Epithelial cell of prostate (primary cell): Measurements from ENCODE around the gene ZNF473.
A peak's percentile ranks its signal among the peaks of the same experiment; 100 is the strongest.

Experiments used
- DNase-seq: peaks from one replicate; pipeline ENCODE4 v3.0.0-alpha.2; 2011; ENCODE audit warnings: low read depth, low spot score
- H3K27ac ChIP-seq: fragments of 450-650 bp; 2 replicates; pipeline ENCODE4 v1.5.1; 2017; ENCODE audit warnings: mild to moderate bottlenecking

The ZNF473 gene

DNA sequence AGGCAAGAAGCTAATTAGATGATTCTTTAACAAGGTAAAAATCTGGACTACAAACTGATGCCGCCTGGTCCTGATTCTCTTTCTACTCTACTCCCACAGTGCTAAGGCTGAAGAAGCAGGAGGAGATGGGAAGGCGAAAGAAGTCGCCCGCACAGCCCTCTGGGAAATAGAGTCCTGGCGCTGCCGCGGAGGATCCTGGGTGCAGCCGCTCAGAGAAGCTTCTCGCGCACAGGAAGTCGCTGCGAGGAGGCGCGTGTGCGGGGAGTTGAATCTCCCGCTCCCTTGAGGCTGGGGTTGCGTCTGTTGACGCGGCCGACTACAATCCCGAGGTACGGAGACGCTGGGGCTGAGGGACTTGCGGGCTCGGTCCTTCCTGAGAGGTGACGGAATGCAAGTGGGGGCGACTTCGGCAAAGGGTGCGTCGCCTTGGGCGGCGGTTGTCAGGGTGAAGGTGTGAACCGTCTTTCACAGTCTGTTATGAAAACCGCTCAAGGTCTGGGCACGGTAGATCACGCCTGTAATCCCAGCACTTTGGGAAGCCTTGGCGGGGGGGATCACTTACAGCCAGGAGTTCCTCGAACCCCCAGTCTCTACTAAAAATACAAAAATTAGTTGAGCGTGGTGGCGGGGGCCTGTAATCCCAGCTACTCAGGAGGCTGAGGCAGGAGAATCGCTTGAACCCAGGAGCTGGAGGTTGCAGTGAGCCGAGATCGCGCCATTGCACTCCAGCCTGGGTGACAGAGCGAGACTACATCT, at the start of gene ZNF473:
Gene ZNF473 (plus strand): TSS at position 212 of the 756 bp plus-strand sequence. CDS start 5,078 bp downstream, outside the sequence.
- peak; percentile 81 for DNase-seq
- H3K27ac ChIP-seq = peak within 1 kb of the TSS; percentile 83

DNA sequence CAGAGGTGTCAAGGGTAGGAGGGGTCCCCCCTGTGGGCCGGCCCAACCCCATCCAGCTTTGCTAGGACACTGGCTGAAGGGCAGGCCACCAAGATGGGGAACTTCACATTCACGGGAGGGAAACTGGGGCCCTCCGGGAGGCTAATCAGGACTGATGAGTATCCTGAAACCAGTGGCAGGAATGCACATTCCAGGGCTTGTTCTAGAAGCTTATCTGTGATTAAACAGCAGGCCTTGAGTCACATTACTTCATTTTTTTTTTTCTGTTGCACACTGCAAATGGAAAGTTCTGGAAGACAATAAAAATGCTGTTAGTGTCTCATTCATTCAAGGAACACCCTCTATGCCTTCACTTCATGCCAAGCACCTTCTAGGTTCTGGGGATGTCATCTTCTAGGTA, 49.3 kb upstream of the ZNF473 start:
- H3K27ac ChIP-seq = no peak overlapping the region
- no peak for DNase-seq

DNA sequence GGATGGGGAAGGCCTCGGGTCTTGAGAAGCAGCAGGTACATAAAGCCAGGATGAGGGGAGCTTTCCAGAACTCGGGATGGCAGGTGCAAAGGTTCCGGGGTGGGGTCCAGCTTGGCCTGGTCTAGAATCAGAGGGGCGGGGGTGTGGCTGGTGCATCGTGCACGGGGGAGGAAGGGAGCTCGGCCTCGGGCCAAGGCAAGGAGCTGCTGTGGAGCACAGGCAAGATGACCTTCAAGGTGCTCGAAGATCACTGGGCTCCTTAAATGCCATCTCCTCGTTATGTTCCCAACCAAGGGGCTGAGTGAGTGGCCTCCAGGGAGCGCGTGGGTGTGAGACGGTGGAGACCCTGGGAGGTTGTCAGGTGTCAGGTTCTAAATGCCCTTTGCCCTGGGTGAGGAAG, 48.7 kb upstream of the ZNF473 start:
- DNase-seq = no peak
- no peak overlapping the region for H3K27ac ChIP-seq

DNA sequence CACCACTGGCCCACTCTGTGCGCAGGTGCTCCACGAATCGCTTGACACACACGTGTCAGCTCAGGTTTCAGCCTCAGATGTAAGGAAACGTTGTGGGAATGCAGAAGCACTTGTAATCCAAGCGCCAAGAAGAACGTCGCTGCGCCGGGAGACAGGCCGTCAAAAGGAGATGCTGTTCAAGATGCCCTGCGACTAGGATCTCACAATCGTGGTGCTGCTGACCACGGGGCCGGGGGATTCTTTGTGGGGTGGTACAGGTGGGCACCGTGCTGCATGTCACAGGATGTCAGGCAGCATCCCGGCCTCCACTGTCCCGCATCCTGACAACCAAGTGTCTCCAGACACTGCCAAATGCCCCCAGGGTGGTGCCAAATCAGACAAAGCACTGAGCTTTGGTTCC, 47.9 kb upstream of the ZNF473 start:
- no peak overlapping the region for H3K27ac ChIP-seq
- DNase-seq = no peak

DNA sequence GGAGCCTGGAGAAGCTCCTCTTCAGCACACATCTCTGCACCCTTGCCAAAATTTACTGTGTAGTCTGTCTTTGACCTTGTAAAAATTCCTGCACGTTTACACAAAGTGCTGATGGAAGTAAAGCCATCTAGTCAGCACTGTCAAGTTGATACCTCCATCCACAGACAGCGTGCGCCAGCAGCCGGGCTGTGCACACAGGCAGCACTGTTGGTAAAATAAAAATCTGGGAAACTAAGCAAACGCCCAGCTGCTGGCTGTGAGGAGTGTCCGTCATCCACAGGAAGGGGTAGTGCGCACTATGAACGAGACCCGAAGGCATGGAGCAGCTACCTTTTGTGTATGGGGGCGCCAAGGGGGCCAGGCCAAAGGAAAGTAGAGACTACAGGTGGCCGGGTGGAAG, 47.5 kb upstream of the ZNF473 start:
- H3K27ac ChIP-seq = no peak overlapping the region
- DNase-seq = no peak

DNA sequence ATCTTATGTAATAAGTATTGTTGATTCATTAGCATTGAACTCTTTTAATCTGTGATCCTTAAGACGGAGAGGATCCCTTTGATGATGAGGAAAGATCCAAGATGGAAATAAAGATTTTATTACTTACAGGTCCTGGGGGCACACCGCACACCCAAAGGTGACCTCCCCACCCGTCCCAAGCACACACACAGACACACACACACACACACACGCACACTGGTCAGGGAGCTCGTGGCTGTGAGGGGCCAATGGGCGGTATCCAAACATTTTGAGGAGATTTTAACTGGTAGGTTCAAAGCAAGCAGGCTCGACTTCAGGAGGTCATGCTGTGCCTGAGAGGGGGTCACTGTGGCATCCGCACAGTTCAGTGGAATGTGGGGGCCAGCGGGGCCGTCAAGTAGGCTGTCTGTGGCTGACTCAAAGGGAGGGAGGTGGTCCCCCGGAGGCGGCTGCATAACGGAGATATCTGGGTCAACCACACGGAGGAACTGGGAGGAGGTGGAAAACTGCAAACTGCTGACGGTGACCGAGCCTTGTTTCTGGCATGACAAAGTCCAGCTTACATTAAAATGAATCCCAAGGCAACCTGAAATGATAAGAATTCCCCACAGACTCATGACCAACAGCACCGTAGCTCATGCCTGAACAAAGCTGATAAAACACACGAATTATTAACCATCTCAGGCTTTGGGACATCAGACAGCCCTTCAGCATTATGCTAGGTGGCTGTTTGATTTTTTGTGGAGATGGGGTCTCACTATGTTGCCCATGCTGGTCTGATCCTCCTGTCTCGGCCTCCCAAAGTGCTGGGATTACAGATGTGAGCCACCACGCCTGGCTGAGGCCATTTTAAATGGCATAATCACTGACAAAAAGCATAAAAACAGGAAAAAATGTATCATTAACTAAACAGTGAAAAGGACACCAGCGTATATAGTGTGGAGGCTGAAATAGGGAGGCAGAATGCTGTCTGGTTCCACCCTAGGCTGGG, 43.9 kb upstream of the ZNF473 start:
- DNase-seq = no peak

DNA sequence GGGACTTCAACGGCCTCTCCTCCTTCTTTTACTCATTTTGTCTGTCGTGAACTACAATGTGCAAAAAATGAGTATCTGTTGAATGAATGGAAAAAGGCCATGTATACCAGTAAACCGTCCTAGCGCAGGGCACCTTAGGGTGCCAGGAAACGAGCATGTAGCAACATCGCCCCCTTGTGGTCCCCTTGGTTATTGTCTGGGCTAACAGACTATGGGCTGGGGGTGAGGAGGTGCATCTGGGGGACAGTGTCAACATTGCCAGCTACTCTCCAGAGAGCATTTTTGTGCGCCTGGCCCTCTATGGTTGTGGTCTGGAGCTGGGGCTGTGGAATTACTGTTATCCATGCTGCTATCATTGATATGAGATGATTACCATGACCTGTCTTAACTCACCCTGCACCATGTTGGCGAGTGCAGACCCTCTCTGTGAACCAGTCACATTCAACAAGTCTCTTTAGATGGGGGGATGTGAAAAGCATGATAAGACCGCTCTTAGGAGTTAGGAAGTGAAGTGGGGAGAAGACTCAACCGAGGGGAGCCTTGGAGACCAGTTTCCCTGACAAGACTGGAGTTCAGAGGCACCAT, 42.1 kb upstream of the ZNF473 start:
- no peak for DNase-seq
- H3K27ac ChIP-seq = no peak overlapping the region

More for the DNA sequence above, 43.9 kb upstream of the ZNF473 start:
- no peak overlapping the region for H3K27ac ChIP-seq

DNA sequence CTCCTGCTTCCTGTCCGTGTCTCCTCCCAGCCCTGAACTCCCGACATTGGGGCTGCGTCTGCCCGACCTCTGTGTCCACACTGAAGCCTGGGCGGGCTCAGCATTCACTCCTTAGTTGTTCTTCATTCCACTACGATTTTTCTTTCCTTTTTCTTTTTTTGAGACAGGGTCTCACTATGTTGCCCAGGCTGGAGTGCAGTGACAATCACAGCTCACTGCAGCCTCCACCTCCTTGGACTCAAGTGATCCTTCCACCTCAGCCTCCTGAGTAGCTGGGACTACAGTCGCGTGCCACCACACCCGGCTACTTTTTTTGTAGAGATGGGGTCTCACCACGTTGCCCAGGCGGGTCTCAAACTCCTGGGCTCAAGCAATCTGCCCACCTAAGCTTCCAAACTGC, 41.3 kb upstream of the ZNF473 start:
- DNase-seq = no peak
- H3K27ac ChIP-seq = no peak overlapping the region

DNA sequence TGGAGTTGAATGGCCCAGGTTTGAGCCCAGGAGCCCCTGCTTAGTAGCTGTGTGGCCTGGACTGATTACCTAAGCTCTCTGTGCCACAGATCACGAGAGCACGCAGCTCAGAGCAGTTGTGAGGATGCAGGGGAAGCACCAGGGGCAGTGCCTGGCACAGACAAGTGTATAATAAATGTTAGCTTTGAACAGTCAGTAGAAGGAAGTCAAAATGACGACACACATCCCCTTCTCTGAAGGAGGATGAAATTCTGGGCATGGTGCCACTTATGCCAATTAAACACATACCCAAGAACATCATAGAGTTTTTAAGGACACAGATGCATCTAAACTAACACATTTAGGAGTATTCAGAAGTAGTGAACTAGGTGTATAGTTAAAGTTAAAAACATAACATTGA, 39.9 kb upstream of the ZNF473 start:
- no peak overlapping the region for H3K27ac ChIP-seq
- no peak for DNase-seq

DNA sequence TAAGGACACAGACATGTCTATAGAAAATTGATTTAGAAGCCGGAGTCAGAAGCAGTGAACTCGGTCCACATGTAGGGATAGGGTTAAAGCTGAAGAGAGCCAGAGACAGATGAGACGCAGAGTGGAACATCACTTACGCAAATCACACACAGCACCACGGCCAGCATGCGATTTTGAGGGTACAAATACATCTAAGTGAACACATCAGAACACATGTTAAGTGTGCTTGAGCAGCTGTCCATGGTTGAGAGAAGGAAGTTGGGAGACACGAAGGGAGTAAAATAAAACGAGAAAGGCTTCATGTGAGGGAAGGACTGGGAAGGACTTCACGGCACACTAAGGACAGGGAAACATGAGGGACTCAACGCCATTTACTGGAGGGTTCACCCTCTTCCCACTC, 39.5 kb upstream of the ZNF473 start:
- DNase-seq = no peak
- no peak overlapping the region for H3K27ac ChIP-seq

DNA sequence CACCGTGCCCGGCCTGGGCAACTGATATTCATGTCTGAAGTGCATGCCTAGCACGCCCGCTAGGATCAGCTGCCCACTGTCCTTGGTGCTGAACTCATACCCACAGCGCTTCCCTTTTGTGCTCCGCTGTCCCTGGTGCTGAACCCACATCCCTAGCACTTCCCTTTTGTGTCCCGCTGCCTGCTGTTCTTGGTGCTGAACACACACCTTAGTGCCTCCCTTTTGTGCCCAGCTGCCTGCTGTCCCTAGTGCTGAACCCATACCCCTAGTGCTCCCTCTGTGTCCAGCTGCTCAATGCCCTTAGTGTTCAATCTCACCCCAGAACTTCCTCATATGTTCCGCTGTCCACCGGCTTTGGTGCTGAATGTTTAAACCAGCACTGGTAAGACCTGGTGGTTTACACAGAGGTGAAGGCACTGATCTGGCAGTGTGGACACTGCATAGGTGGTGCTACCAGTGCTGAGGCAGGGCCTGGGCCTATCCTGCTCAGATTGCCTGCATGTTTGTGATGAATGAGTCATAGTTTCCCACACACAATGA, 38.6 kb upstream of the ZNF473 start:
- no peak overlapping the region for H3K27ac ChIP-seq
- DNase-seq = peak; percentile 72

DNA sequence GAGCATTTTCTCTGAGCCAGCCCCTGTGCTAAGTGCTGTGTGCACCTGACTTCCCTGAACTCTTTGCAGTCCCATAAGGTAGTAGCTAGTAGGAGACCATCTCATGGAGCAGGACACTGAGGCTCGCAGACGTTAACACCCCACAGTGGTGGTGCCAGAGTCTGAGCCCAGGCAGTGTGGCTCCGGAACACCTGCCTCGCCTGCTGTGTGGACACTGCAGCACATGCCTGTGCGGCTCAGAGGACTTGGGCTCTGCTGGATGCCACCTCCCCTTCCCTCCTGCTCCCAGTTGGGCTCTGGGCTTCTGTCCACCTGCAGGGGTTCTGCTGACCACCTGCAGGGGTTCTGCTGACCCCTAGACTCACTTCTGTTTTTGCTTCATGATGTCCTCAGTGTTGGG, 37.8 kb upstream of the ZNF473 start:
- DNase-seq = no peak

DNA sequence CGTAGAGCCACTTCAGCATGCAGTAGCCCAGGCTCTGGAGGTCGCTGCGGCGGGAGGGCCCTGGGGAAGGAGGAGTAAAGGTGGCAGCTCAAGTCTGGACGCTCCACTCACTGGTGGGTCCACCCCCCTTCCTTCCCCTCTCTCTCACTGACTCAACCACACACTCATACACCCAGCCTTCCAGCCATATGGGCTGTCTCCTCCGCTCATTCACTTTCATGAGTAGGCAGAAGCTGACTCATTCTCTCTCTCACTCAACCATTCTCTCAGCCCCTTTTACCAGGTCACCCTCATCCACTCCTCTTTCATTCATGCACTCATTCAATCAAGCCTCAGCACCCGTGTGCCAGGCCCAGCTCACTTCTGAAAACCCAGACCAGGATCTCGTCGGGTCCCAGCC, 37.4 kb upstream of the ZNF473 start:
- H3K27ac ChIP-seq = no peak overlapping the region
- peak; percentile 12 for DNase-seq

More for the DNA sequence above, 37.8 kb upstream of the ZNF473 start:
- H3K27ac ChIP-seq = no peak overlapping the region

DNA sequence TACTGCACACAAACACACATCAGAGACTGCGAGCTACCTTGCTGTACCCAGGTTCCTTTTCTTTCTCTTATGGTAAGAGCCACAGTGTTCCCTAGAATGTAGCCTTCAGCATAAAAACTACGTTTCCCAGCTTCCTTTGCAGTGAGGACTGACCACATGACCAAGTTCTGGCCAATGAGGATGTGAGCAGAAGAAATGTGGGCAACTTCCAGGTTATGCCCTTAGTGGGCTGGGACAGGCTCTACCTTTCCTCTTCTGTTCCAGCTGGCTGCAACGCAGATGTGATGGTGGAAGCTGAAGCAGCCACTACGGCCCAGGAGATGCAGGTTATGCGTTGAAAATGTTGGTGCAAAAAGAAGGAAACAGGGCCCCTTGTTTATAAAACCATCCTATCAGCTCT, 28.1 kb upstream of the ZNF473 start:
- no peak overlapping the region for H3K27ac ChIP-seq
- DNase-seq = no peak

DNA sequence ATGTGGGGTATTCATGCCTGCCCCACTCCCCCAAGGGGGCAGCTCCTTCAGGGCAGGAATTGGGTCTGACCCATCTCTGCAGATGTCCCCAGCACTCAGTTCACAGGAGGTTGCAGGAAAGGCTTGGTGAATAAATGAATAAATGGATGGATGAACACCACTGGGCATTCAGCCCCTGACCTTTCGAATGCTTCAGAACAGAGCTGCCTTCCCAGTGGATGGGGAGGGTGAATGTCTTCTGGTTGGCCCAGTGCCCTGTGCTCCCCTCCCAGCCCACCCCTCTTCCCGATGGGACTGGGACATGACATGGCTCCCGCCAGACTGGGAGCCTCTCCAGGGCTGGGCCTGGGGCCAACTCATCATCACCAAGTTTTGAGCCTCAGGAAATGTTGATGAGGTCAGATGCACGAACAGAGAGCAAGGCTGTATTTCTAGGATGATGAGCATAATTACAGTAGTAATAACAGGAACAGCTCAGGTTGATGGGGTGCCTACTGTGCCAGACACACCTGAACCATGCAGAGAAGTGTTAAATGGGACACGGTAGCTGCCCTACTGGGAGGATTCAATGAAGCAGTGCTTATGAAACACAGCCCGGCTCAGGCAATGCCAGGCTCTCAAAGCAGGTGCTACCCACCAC, 26.3 kb upstream of the ZNF473 start:
- H3K27ac ChIP-seq = no peak overlapping the region
- no peak for DNase-seq

DNA sequence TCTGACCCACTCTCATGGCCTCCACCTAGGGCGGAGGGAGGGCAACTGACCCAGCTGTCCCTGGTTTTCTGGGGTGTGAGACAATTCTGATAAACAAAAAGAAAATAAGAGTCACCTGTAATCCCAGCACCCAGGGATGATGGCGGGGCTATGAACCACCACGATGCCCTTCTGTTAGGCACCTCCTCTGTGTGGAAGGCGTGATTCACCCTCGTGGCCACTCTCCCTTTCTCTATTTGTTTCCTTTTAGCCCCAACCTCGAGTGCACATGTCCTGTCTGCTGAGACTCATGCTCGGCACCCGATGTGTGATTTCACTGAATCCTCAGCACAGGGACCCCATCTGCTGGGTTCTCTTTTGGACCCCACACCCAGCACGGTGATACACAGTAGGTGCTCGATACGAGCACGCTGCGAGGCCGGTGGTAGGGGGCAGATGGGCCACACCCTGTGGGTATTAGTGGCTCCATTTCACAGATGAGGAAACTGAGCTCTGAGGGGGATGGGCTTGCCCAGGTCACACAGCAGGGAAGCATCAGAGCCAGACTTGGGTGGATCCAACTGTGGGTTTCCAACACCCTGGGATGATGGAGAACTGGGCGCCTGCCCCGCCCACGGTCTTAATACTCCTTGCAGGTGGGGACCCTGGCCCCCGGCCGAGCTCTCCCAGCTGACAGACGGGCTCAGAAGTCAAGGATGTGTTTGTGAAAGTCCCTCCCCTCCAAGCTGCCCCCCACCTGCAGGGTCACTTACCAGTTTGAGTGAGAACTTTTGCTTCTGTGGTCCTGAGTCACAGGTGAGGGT, 25.6 kb upstream of the ZNF473 start:
- DNase-seq = no peak
- H3K27ac ChIP-seq = no peak overlapping the region

DNA sequence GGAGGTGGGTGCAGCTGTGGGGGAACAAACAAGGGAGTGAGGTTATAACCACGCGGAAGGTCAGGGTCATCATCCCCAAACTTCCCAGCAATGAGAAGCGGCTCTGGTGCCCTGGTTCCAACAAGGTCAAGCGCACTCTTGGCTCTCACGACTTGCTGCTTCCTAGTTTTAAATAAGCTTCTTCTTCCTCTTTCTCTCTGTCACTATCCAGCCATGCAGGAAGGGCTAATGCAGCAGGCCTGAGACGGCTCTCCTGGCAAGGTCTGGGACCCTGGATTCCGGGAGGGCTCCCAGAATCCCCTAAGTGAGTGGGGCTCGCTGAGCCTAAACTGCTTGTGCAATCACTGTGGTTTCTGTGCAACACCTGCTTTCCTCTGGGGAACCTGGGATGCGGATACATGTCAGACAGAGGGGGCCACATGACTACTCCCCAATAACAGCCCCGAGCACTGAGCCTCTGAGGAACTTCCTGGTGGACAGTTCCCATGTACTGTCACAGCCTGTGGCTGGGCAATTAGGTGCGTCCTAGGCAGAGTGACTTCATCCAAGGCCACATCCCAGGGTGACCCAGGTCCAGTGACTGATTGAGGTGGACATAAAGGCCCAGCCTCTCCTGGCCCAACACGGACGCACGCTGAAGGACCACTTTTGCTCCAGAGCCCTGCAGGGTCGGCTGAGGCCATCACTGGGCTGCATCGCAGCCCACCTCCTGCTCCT, 24.8 kb upstream of the ZNF473 start:
- H3K27ac ChIP-seq = no peak overlapping the region
- no peak for DNase-seq

DNA sequence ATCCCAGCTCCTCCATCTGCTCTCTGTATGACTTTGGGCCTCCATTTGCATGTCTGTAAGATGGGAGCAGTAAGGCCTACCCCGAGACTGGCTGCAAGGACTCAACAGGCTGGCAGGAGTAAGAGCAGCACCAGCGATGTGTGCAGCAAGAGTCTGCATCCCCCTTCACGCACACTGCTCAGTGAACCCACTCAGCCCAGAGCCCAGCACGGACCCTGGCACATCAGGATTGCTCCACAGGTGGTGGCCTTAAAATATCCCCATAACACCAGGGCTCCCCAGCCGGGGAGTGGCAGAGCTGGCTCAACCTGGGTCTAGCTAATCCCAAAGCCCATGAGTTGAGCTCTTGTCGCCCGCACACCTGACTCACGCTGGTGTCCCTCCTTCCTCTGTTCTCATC, 24.0 kb upstream of the ZNF473 start:
- no peak for DNase-seq
- no peak overlapping the region for H3K27ac ChIP-seq
